Epithelial cell of proximal tubule (primary cell): ENCODE data around the gene OR7E24. TPM values are rescaled to one million over a fixed set of nuclear protein-coding genes. Genes with fewer than 3 reads are reported as not detected.

Experiments
- DNase-seq: peaks from one replicate; pipeline ENCODE4 v3.0.0-alpha.2; 2011; ENCODE audit warnings: low read depth
- H3K4me3 ChIP-seq: 2 replicates; pipeline ENCODE4 v1.5.1; 2011; ENCODE audit warnings: low read depth, mild to moderate bottlenecking, low read length
- total RNA-seq: library from RNA; depleted of rRNA; stranded (reverse); fragments of >200 nt; gene quantifications from 2 replicates; pipeline ENCODE4 v1.2.3, GENCODE V29; 2015
- TF ChIP-seq, protein P1 (sequence below): conservative IDR thresholded peaks from 2 replicates; pipeline ENCODE4 v1.5.1; 2012; ENCODE audit warnings: low read depth, mild to moderate bottlenecking, low read length

The OR7E24 gene
- total RNA-seq, 1 donor from 2014 or later, result not detected

DNA sequence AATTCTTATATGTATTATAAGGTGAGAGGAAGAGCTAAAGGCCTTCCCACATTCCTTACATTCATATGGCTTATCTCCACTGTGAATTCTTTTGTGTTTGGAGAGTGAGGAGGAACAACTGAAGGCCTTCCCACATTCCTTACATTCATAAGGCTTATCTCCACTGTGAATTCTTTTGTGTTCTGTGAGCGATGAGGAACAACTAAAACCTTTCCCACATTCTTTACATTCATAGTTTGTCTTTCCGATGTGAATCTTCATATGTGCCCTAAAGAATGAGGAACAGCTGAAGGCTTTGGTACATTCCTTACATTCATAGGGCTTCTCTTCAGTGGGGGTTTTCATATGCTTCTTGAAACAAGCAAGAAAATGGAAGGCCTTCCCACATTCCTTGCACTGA lies 45.6 kb downstream of the OR7E24 start:
- no peak overlapping the region for H3K4me3 ChIP-seq
- no peak for DNase-seq
- TF ChIP-seq, protein P1, sequence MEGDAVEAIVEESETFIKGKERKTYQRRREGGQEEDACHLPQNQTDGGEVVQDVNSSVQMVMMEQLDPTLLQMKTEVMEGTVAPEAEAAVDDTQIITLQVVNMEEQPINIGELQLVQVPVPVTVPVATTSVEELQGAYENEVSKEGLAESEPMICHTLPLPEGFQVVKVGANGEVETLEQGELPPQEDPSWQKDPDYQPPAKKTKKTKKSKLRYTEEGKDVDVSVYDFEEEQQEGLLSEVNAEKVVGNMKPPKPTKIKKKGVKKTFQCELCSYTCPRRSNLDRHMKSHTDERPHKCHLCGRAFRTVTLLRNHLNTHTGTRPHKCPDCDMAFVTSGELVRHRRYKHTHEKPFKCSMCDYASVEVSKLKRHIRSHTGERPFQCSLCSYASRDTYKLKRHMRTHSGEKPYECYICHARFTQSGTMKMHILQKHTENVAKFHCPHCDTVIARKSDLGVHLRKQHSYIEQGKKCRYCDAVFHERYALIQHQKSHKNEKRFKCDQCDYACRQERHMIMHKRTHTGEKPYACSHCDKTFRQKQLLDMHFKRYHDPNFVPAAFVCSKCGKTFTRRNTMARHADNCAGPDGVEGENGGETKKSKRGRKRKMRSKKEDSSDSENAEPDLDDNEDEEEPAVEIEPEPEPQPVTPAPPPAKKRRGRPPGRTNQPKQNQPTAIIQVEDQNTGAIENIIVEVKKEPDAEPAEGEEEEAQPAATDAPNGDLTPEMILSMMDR, result no peak

Other genes with a start within 250 kb of the OR7E24 start
- gene MUC16, start 240.5 kb upstream of the OR7E24 start, total RNA-seq, result under 0.01 and 0.14 TPM in 2 replicates
- gene OR1M1, start 163.9 kb upstream of the OR7E24 start, total RNA-seq, result not detected in 2 replicates
- gene OR7G2, start 143.5 kb upstream of the OR7E24 start, total RNA-seq, result not detected in 2 replicates
- gene OR7G1, start 135.2 kb upstream of the OR7E24 start, total RNA-seq, result not detected in 2 replicates
- not detected in 2 replicates for gene OR7G3, start 124.0 kb upstream of the OR7E24 start, total RNA-seq
- 11.9 and 15.7 TPM in 2 replicates for gene ZNF317, start 110.5 kb upstream of the OR7E24 start, total RNA-seq
- gene OR7D2, start 72.0 kb upstream of the OR7E24 start, total RNA-seq, result under 0.01 and 0.12 TPM in 2 replicates
- gene OR7D4, start 31.3 kb upstream of the OR7E24 start, total RNA-seq, result not detected in 2 replicates
- gene ZNF699, start 58.9 kb downstream of the OR7E24 start, total RNA-seq, result 3.4 and 3.7 TPM in 2 replicates
- gene ZNF559, start 73.2 kb downstream of the OR7E24 start, total RNA-seq, result 5.2 and 7.3 TPM in 2 replicates
- 0.92 and 1.2 TPM in 2 replicates for gene ZNF177, start 112.1 kb downstream of the OR7E24 start, total RNA-seq
- 5.6 and 9.1 TPM in 2 replicates for gene ZNF266, start 184.6 kb downstream of the OR7E24 start, total RNA-seq
- gene ZNF560, start 247.7 kb downstream of the OR7E24 start, total RNA-seq, result 0.92 and 2.5 TPM in 2 replicates